GM04504 (cell line): ENCODE results near the gene RASSF7.

Source experiments
- DNase-seq: peaks from one replicate; pipeline ENCODE4 v3.0.0-alpha.2; 2012; ENCODE audit warnings: low read depth

Gene RASSF7

DNA sequence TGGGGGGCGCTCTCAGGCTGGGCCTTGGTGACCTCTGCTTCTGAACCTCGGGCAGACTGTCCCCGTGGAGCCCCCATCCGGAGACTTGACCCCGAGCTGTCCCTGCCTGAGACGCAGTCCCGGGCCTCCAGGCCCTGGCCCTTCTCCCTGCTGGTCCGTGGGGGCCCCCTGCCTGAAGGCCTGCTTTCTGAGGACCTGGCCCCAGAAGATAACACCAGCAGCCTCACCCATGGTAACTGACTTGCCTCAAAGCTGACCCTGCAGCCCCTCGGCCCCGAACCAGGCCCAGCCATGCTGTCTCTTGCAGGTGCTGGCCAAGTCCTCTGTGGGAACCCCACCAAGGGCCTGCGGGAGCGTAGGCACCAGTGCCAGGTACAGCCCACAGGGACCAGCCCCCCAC lies 9.2 kb upstream of the RASSF7 start:
- DNase-seq: no peak

DNA sequence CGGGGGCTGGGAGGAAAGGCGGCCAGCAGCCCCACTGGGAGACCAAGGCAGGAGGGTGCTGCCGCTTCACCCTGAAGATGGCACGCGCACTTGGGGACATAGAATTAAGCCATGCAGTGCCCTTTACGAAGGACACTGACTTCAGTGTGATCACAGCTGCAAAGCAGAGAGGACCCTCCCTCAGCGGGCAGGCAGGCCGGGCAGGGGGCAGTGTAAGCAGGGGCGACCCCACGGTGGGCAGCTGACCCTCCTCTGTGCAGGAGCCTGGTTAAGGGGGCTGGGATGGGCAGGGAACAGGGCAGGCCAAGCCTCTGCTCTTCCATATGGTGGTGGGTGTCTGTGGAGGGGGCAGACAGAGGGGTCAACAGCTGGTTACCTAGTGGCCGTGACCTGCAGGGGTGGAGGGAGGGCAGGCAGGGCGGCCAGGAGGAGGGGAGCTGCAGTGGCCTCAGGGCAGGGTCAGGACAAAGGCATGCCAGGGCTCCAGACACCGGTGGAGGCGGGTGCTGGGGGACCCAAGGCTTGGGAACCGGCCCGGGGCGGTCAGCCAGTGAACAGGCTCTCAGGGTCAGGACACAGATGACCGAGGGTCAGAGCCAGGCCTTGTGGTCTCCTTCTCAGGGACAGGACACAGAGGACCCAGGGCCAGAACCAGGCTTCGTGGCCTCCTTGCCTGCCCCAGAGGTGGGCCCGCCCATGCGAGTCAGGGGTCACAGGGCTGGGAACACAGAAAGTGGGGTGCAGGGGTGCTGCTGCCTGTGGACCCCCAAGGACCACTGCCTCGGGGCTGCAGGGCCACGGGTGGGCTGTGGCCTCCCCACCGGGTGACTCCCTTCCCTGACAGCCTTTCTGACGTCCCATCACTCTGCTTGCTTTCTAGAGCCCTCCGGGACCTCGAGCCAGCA lies 7.4 kb upstream of the RASSF7 start:
- DNase-seq: no peak

DNA sequence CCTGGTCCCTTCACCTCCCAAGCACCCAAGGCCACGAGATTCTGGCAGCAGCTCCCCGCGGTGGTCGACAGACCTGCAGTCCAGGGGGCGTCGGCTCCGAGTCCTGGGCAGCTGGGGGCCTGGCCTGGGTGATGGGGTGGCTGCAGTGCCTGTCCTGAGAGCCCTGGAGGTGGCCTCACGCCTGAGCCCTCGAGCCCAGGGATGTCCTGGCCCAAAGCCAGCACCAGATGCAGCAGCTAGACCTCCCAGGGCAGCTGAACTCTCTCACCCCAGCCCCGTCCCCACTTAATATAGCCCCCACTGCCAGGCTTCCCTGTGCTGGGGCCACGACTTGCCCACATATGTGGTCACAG lies 6.8 kb upstream of the RASSF7 start:
- DNase-seq: no peak

DNA sequence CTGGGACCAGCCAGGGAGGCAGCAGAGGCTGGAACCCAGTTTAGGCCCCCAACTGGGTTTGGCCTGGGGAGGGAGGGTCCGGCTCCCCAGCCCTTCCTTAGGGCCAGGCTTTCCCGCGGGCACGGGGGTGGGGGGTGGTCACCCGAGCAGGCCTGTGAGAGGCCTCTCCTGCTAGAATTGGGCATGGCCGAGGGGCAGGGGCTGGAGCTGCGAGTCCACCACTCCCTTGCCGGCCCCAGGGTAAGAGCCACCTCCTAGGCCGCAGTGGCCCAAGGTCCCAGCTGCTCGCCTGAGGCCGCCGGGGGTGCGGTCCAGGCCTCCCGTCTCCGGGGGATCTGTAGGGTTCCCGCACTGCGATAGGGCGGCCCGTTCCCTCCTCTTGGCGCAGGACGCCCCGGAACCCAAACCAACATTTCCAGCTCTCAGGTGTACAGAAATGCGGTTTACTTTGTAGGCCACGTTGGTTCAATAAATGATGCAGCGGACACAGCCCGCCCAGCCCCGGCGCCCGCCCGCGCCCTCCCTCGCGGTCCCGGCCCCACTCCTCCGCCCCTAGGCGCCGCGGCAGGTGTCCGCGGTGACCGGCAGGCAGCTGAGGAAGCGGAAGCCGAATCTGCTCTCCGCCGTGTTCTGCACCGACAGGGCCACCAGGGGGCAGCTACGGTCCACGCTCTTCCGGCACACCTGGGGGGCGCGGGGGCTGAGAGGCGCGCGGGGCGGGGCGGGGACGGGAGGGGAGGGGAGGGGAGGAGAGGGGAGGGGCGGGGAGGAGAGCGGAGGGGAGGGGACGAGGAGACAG lies 6.1 kb upstream of the RASSF7 start:
- DNase-seq: no peak

DNA sequence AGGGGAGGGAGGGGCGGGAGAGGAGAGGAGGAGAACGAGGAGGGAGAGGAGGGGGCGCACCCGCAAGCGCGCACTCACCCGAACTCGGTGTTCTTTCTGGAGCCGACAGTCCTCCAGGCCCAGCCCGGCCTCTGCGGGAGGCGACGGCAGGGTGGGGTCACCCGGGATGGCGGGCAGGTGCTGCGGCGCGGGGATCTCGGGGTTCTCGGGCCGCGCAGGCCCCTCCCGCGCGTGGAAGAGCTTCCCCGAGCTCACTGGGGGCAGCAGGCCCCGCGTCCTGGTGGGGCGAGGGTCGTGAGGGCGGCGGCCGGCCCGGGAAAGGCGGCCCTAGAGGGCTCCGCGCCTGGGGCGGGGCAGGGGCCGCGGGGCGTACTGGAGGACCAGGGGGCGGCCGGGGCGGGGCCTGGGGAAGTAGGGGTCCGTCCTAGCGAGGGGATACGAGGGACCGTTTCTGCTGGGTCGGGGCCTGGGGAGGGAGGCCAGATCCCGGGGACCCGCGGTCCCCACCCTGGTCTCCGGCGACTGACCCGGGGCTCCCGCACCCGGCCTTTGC lies 5.5 kb upstream of the RASSF7 start:
- no peak for DNase-seq

DNA sequence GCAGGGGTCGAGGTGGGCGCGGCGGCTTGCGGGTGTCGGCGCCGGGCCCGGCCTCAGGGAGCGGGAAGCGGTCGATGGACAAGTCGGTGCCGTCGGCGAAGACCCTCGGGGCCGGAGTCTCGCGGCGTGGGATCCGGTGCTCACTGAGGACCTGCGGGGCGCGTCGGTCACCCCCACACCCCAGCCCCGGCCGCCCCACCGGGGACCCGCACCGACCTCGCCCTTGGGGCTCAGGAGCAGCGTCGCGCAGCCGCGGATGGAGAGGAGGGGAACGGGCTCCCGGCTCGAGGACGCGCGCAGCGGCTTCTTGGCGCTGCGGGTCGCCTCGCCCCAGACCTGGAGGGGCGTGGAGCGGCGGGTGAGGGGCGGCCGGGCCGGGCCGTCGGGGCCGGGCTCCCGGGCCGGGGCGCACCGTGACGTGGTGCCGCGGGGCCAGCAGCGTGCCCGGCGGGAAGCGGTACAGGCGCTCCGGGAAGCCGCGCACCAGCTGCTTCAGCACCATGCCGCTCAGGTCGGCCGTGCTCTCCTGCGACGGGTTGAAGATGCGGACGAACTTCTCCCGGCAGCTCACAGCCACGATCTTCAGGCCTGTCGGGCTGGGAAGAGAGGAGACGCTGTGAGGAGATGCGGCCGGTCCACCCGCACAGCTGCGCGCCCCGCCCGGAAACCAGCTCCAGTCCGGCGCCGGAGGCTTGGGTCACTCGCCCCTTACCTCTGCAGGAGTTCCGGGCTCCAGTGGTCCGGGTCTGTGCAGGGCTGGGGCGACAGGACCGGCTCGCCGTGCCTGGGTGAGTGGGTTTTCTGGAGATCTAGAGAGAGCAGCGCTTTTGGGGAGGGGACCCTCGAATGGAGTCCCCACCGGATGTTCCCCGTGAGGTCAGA lies 4.7 kb upstream of the RASSF7 start:
- no peak for DNase-seq

DNA sequence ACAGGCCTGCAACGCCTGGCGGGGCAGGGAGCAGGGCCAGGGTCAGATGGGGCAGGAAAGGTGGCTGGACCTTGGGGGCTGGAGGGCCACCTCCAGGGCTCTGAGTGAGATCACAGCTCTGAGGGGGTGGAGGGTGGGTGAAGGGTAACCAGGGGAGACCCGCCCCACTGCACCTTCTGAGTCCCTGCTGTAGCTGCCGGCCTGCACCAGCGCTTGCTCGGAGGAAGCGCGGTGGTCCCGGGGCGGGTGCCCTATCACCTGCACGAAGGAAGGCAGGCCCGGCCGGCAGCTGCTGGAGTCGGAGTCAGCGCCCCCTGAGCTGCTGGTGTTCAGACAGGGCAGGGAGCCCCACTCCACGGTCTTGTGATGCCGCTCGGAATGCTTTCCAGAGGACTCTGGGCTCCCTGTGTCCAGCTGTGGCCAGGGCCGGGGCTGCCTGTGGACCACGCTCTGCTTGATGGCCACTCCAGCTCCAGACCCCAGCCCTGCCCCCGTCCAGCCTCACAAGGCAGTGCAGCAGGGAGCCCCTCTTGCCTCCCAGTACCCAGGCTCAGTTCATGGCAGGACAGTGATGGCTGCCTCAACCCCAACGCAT lies 4.0 kb upstream of the RASSF7 start:
- DNase-seq: no peak

DNA sequence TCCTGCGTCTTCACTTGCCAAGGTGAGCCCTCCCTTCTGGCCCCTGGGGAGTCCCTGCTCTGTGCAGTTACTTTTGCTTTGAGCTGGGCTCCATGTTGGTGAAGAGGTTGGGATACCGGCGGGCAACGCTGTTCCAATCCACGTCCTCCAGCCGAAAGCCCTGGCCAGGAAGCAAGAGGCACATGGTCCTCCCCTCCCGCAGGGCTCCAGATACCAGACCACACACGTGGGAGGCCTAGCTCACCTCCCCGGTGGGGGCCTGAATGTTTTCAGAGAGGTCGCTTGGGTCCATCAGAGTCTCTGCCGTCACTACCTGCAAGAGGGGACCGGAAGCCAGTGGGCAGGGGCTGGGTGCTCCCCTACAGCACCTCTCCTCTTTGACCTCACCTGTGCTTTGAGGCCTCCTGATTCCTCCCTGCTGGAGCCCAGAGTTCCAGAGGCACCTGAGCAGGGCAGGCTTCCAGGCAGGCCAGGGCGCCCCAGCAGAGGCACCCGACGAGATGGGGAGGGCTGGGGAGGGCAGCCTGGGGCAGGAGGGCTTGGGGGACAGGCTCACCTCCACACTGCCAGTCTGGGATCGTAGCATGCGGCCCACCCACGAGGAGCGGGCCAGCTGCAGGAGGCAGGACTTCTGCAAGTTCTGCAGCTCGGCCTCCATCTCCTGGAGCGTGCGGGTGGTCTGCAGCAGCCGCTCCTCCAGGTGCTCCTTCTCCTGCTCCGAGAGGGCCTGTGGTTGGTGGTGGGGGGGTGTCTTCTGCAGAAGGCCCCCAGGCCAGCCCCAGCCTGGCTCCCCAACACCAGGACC lies 3.2 kb upstream of the RASSF7 start:
- DNase-seq: no peak

DNA sequence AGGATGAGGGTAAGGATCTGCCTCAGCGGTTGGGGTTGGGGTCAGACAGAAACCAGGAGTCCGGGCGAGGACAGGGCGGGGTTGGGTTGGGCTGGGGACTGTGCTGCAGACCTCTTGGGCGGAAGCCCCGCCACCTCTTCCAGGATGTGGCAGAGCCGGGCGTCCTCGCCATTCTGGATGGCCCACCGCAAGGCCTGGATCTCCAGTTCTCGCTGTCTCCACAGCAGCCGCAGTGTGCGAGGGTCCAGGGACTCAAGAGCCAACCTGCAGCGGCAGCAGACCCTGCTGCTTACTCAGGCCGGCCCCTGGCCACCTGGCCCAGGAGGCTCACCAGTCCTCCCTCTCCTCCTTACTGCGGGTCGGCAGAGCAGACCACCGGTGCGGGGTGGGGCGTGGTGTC lies 2.3 kb upstream of the RASSF7 start:
- no peak for DNase-seq

DNA sequence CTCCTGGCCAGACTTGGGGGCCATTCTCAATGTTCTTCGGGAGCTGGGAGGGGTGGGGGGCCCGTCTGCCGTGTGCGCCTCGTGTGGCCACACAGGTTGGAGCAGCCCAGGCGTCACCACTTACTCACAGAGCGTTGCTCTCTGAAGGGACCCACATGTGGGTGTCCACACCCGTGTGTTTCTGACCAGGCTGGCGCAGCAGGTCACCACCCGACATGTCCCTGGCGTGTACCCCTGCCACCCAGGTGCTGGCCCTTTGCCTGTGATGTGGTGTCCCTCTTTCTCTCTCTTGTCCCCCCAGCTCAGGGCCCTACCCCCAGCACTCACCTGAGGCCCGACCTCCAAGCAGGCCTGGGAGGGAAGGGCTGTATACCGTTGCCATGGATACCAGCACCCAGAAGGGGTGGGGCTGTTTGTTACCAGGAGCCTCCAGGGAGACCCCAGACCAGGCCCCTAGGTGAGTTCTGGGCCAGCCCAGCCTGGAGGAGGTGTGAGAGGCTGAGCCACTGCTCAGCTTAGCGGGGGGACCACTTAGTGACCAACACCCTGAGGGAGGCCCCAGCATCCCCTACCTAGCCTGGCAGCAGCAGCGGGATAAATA lies 1.6 kb upstream of the RASSF7 start:
- no peak for DNase-seq

DNA sequence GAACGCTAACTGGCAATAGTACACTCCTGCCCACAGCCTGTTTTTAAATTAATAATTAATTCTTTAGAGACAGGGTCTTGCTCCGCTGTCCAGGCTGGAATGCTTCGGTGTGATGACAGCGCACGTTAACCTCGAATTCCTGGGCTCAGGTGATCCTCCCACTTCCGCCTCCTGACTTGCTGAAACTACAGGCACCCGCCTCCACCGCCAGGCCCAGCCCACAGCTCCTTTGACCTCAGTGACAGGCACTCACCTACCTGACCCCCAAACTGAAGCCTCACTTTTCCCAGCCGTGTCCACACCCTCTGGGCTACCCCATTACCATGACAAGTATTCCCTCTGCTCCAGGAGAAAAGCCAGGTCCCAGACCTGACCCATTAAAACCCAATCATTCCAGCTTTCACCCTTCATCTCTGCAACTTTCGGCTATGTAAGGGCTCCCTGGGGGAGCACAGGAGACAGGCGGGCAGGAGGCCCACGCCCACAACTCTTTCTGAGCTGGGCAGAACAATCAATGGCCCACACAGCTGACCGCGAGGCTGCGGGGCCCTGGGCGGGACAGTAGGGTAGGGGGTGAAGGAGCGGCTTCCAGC lies 962 bp upstream of the RASSF7 start:
- no peak for DNase-seq

DNA sequence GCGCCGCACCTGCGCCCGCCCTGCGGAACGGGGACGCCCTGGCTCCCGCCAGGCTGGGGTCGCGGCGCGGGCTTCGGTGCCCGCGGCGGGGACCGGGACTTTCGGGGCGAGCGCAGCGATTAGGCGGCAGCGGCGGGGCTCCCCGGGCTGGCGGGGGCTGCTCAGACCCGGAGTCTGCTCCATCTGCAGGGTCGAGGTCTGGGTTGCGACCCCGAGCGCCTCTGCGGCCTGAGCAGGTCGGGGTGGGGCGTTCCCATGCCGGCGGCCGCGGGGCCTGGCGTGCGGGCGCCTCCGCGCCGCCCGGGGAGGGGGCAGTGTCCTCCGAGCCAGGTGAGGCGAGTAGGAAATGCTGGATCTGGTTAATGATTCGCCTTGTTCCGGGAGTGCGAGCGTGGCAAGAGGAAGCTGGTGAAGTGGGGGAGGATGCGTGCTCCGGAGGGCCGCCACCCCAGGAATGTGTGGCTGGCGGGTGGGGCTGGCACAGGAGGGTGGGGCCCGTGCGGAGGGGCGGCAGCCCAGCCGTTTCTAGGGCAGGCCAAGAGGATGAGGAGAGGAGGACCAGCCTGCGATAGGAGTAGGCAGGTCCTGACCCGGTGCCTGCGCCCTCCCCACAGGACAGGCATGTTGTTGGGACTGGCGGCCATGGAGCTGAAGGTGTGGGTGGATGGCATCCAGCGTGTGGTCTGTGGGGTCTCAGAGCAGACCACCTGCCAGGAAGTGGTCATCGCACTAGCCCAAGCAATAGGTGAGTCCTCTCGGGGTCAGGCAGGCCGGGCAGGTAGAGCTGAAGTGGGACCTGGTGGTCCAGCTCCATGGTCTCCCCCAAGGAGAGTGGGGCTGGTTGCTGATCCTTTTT lies 606 bp downstream of the RASSF7 start:
- DNase-seq: no peak

DNA sequence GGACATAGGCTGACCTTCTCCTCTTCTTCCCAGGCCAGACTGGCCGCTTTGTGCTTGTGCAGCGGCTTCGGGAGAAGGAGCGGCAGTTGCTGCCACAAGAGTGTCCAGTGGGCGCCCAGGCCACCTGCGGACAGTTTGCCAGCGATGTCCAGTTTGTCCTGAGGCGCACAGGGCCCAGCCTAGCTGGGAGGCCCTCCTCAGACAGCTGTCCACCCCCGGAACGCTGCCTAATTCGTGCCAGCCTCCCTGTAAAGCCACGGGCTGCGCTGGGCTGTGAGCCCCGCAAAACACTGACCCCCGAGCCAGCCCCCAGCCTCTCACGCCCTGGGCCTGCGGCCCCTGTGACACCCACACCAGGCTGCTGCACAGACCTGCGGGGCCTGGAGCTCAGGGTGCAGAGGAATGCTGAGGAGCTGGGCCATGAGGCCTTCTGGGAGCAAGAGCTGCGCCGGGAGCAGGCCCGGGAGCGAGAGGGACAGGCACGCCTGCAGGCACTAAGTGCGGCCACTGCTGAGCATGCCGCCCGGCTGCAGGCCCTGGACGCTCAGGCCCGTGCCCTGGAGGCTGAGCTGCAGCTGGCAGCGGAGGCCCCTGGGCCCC lies 1.4 kb downstream of the RASSF7 start:
- DNase-seq: no peak

DNA sequence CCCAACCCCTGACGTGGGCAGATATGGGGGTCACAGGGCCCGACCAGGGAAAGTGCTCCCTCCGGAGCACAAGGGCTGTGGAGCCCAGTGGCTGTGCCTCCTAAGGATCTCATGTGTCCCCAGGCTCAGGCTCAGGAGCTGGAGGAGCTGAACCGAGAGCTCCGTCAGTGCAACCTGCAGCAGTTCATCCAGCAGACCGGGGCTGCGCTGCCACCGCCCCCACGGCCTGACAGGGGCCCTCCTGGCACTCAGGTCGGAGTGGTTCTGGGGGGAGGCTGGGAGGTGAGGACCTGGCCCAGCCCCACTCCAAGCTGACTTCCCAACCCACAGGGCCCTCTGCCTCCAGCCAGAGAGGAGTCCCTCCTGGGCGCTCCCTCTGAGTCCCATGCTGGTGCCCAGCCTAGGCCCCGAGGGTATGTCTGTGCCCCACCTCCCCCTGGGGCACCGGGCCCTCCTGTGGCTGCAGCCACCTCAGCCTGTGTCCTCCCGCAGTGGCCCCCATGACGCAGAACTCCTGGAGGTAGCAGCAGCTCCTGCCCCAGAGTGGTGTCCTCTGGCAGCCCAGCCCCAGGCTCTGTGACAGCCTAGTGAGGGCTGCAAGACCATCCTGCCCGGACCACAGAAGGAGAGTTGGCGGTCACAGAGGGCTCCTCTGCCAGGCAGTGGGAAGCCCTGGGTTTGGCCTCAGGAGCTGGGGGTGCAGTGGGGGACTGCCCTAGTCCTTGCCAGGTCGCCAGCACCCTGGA lies 2.5 kb downstream of the RASSF7 start:
- DNase-seq: no peak

DNA sequence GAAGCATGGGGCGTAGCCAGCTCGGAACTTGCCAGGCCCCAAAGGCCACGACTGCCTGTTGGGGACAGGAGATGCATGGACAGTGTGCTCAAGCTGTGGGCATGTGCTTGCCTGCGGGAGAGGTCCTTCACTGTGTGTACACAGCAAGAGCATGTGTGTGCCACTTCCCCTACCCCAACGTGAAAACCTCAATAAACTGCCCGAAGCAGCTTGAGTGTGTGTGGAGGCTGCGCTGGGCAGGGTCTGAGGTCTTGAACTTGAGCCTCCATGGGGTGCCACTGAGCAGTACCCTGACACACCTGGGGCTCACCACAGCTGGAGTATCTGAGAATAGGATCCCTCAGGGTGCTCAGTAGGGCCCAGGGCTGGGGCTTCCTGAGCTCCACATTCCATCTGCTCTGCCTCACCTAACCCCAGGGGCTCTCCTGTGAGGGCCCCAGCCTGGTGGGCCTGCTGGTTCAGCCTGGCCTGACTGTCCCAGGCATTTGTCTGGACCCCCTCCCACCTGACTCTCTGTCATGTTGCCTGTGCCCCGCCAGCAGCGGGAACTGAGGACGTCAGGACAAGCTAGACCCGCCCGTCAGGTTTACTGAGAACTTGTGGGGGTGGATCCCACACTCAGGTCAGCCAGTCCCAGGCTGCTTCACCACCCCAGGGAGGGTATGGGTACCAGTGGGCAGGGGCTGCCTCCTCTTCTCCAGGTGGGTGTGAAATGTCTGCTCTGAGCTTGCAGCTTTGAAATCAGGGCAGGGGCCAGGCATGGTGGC lies 3.2 kb downstream of the RASSF7 start:
- no peak for DNase-seq

DNA sequence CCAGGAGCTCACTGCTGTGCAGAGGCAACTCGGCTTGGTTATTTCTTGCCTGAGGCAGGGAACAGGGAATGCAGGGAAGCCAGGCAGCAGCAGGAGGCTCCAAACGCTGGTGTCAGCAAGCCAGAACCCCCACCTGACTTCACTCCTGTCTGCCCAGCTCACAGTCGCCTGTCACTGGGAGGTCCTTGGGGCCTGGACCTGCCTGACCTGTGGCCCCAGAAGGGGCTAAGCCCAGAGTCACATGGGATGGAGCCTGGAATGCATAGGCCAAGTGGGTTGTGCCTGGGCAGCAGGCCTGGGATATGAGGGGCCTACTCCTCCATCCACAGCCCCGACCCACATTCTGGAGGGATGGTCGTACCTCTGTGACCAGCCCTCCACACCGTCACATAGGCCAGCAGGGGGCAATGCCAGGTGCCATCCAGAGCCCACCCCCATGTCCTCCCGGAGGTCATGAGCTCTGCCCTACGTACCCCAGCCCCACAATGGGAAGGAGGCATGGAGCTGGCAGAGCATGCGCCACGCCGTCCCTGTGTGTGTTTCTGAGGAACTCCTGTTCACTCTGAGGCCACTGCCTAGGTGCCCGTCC lies 5.2 kb downstream of the RASSF7 start:
- no peak for DNase-seq
